Right lobe of liver (tissue), 4 donors: Measurements from ENCODE around the gene NRCAM.

Experiments used
- CTCF ChIP-seq, 4 donors: fragments of 200-600 bp in 3 of 4; fragments of 450-650 bp in 1 of 4; IDR thresholded peaks; one replicate each; pipeline versions ENCODE4 v1.5.1 to v1.8.0; 2016 to 2022; ENCODE audit warnings: antibody characterized with exemption in 4 of 4, mild to moderate bottlenecking in 2 of 4
- POLR2A ChIP-seq: fragments of 450-650 bp; IDR thresholded peaks from one replicate; pipeline ENCODE4 v1.6.1; 2017; ENCODE audit warnings: antibody characterized with exemption, mild to moderate bottlenecking
- donor health status: DM: no; HTN: no; CAD: no.
- donor health status: DM: no; HTN: no; CAD: no.
- donor health status: DM: no; HTN: yes; CAD: no.

DNA sequence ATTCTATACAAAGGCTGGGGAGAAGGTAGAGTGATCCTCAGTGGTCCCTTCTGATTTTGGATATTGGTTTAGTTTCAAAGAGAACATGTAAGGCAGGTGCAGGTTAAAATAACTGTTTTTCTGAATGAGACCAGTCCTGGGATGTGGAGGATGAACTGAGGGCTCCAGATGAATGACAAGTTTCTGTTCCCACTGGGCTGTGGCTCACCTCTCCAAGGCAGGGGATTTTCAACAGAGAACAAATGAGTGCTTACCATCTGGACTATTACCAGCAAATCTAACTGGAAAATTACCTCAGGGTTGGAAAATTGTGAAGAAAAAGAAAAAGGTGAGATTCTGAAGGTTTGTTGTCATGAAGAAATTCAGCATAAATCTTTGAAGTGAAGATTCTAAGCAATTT is 334.1 kb downstream of the NRCAM start:
- TF ChIP-seq CTCF (IDR thresholded peaks at IDR 0.05) (no peak), POLR2A (no peak)
